GM12873 (cell line): ENCODE measurements around the gene CLCN6.

Experiments
- TF ChIP-seq, protein P1 (sequence below): IDR thresholded peaks from 2 replicates; pipeline ENCODE4 v1.5.1; 2012; ENCODE audit warnings: low read depth, mild to moderate bottlenecking, moderate library complexity, low read length, control low read depth; ENCODE audit not compliant: insufficient read depth; ENCODE audit errors: missing control alignments

Gene CLCN6

DNA sequence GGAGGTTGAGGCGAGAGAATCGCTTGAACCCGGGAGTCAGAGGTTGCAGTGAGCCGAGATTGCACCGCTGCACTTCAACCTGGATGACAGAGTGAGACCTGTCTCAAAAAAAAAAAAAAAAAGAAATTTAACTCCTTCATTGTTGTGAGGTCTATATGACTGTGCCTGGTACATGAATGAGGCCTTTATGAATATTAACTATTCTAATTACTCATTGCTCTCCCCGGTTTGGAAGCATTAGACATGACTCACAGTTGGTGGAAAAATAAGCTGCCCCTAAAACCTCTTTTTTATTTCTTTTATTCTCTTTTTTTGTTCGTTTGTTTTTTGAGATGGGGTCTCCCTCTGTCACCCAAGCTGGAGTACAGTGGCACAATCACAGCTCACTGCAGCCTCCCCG lies 49.4 kb downstream of the CLCN6 start:
- TF ChIP-seq, protein P1, sequence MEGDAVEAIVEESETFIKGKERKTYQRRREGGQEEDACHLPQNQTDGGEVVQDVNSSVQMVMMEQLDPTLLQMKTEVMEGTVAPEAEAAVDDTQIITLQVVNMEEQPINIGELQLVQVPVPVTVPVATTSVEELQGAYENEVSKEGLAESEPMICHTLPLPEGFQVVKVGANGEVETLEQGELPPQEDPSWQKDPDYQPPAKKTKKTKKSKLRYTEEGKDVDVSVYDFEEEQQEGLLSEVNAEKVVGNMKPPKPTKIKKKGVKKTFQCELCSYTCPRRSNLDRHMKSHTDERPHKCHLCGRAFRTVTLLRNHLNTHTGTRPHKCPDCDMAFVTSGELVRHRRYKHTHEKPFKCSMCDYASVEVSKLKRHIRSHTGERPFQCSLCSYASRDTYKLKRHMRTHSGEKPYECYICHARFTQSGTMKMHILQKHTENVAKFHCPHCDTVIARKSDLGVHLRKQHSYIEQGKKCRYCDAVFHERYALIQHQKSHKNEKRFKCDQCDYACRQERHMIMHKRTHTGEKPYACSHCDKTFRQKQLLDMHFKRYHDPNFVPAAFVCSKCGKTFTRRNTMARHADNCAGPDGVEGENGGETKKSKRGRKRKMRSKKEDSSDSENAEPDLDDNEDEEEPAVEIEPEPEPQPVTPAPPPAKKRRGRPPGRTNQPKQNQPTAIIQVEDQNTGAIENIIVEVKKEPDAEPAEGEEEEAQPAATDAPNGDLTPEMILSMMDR: no peak

DNA sequence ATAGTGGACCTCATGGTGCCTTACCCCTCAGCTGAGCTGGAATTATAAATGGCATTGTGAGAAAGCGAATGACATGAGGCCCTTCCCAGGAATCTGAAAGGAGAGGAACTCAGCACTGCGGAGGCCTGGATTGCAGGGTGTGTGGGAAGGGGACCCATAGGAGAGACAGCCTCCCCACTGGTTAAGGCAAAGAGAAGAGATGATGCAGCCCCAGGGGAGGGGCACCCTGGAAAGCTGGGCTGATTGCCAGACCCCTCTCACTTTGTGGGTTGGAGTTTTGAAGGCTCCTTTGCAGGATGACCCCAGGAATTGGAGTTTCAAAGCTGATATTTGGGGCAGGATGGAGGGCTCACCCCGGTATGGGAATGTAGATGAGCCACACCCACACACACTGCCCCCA lies 50.7 kb downstream of the CLCN6 start:
- TF ChIP-seq, protein P1: no peak

DNA sequence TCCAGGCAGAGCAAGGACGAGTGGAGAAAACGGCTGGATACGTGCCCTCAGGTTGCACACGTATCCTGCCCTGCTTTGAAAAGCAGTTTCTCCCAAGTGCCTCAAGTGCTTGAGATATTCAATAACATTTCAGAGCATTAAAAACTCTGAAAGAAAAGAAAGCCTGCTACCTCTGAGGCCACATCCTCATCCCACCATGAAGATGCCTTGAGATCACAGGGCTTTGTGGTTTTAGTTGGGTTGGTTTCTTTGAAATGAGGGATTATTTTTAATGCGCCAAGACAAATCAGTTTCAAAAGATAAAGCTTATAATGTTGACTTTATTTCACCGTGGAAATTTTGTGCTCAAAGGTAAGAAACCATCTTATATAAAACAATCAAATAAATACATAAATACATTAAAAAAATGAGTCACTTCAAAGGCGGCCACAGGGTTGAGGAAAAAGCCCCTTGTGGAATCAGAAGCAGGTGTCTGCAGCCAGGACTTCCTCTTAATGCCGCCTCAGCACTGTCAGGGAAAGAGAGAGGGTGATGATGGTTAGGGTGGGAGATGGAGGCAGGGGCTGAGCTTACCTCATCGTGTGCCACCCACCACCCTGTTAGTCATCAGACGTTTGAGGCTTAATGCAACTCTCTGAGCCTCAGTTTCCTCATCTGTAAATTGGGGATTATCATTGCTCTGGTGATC lies 51.3 kb downstream of the CLCN6 start:
- TF ChIP-seq, protein P1: no peak

DNA sequence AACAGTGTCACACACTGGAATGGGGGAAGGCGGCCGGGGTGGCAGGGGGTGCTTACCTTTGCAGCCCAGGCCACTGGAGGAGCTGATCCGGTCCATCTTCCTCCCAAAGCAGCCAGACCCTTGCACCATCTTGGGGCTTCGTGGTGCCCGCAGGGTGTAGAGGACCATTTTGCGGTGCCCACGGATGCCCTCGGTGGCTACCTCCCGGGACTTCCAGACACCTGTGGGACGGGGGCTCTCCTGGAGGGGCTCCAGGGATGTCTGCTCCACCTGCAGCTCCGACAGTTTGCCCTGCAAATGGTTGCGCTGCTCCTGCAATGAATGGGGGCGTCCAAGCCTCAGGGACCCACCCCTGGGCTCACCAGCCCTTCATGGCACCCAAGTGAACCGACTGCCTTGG lies 52.2 kb downstream of the CLCN6 start:
- TF ChIP-seq, protein P1: no peak

DNA sequence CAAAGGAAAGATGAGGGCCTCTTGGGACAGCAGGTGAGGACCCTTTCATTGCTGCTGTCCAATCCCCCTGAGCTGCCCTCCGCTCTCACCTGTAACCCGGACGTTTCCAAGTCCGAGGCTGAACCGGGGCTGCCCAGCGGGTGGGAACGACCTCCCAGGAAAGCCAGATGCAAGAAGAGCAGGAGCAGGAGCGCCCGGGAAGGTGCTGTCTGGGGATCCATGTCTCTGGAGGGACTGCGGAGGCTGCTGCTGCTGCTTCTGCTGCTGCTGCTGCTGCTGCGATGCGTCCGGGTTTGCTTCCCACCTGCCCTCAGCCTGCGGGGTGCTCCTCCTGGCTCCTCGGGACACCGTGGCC lies 52.6 kb downstream of the CLCN6 start, which contains the start of gene NPPB:
Gene NPPB (minus strand): TSS at position 333 of the 355 bp plus-strand sequence. CDS start 112 bp downstream, at position 221.
- TF ChIP-seq, protein P1: no peak

DNA sequence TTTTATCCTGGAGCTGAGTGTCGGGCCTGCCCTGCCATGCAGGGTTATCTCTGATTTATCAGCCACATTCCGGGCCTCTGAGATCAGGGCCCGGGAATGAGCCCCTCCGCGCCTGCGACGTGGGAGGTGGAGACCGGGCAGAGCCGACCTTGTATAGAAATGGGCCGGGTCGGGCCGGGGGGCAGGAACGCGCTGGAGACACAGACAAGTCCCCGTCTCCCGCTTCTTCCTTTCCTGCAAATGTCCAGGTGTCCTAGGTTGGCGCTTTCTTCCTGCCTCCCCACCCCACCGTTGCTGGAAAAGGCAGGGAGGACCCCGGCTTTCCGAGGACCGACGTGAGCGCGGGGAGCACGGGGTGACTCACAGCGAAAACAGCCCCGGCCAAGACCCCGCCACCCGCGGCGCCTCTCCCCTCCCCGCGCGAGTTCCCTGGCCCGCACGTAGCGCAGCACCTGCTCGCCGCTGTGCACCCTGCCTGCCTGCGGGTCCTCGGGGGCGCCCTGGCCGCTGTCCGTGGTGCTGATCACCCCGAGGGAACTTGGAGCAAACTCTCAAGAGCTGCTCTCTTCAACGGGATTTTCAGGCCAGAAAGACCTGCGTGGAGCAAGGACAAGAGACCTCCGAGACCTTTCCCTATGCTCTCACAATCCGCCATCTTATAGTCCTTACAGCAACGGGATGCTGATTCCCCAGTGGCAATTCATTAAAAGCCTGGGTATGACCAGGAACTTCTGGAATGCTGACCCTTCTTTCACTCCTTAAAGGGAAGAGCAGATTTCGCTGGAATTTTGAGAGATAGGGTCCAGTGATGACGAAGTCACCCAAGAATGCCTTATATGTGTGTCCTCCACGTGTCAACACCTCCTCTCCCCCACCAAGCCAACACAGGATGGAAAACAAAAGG lies 53.2 kb downstream of the CLCN6 start:
- TF ChIP-seq, protein P1: peak; percentile 52

DNA sequence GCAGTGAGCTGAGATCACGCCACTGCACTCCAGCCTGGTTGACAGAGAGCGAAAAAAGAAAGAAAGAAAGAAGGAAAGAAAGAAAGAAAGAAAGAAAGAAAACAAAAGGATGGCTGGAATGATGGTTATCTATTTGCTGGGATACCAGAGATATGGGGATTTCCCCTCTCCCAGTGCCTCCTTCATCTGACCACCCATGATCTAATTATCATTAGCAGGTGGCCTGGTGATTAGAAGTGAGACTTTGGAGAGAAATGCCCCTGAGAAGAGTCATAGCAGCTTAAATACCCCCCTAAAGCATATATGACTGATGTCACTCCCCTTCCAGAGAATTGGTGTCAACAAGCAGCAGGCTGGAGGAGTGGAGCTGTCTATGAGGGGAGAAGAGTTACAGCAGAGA lies 54.1 kb downstream of the CLCN6 start:
- TF ChIP-seq, protein P1: no peak
